ENCODE results near the gene POLR3H.

- TF ChIP-seq, protein P1, sequence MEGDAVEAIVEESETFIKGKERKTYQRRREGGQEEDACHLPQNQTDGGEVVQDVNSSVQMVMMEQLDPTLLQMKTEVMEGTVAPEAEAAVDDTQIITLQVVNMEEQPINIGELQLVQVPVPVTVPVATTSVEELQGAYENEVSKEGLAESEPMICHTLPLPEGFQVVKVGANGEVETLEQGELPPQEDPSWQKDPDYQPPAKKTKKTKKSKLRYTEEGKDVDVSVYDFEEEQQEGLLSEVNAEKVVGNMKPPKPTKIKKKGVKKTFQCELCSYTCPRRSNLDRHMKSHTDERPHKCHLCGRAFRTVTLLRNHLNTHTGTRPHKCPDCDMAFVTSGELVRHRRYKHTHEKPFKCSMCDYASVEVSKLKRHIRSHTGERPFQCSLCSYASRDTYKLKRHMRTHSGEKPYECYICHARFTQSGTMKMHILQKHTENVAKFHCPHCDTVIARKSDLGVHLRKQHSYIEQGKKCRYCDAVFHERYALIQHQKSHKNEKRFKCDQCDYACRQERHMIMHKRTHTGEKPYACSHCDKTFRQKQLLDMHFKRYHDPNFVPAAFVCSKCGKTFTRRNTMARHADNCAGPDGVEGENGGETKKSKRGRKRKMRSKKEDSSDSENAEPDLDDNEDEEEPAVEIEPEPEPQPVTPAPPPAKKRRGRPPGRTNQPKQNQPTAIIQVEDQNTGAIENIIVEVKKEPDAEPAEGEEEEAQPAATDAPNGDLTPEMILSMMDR (IDR thresholded peaks at IDR 0.05) = peak; percentile 63
- no peak for TF ChIP-seq EZH2phosphoT487 (IDR thresholded peaks at IDR 0.05)
These were observed at the start of gene POLR3H for GRCh38 chr22:41543854-41544670.
